NCI-H524 treated with DMSO at 0.1 percent for 48 hours (cell line): Measurements from ENCODE around the gene ADGRA1.
"Not testable (repeated sequence)": the region's sequence is repeated elsewhere in the genome, so short reads cannot be mapped to it uniquely, and the experiment has no call there.

Experiments used
- DNase-seq: peaks from one replicate; lab custom pipeline; 2025; lab: John Stamatoyannopoulos, UW

The ADGRA1 gene

DNA sequence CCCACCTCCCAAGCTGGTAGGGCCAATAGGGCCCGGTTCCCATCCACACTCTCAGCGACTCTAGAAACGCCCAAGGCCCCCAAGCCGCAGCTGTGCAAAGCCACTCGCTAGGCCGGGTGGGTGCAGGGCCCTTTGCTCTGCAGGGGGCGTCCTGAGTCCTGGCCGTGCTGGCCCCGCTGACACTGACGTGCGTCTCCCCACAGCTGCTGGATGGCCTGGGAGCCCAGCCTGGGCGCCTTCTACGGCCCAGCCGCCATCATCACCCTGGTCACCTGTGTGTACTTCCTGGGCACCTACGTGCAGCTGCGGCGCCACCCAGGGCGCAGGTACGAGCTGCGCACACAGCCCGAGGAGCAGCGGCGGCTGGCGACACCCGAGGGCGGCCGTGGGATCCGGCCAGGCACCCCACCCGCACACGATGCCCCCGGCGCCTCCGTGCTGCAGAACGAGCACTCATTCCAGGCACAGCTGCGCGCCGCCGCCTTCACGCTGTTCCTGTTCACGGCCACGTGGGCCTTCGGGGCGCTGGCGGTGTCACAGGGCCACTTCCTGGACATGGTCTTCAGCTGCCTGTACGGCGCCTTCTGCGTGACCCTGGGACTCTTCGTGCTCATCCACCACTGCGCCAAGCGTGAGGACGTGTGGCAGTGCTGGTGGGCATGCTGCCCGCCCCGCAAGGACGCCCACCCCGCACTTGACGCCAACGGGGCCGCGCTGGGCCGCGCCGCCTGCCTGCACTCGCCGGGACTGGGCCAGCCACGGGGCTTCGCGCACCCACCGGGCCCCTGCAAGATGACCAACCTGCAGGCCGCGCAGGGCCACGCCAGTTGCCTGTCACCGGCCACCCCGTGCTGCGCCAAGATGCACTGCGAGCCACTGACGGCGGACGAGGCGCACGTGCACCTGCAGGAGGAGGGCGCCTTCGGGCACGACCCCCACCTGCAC lies 40.7 kb downstream of the ADGRA1 start:
- DNase-seq, result no peak

- no peak for DNase-seq
Observed at GRCh38 chr10:133129071-133129858, 41.5 kb downstream of the ADGRA1 start.

DNA sequence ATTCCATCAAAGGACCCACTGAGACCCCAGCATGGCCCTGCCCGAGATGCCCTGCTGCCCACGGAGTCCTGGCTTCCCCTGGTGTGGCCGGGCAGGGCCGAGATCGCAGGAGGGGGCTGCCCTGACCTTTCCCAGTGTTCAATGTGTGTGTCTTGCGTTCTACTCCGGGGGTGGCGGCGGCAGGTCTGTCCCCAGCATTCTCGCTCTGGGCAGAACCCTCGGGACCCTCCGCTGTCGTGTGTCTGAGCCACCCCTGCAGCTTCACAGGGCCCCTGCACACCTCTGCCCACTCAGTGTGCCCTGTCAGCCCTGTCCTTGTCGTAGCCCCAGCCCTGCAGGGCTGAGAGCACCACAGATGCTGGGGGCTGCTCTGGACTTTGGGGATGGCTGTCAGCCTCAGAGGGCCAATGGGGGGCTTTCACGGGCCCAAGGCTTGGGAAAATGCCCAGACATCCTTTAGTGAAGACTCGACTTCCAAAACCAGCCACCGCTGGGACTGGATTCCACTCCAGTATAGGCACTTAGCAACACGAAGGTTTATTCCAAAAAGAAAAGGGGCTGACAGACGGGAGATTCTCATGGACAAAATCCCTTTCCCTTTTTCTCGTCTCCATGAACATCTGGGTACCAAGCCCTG lies 42.3 kb downstream of the ADGRA1 start:
- DNase-seq, result no peak

GRCh38 chr10:133130602-133131001 lies 42.9 kb downstream of the ADGRA1 start:
- no peak for DNase-seq

DNA sequence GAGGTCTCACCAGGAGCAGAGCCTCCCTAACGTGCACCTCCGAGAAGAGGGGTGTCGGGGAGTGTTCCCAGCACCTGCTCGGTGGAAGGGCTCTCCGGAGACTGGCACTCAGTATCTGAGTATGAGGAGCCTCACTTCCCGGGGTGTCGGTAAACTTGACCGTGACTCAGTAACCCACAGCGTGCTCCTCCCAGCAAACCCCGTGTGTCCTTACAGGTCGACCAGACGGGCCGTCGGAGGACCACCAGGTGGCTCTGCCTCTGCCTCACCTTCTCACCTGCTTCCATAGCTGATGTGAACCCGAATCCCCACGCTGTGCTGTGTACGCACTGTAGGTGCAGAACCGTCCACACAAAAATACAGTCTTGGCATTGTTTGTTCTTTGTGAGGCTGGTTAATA lies 43.3 kb downstream of the ADGRA1 start:
- DNase-seq, result no peak

DNA sequence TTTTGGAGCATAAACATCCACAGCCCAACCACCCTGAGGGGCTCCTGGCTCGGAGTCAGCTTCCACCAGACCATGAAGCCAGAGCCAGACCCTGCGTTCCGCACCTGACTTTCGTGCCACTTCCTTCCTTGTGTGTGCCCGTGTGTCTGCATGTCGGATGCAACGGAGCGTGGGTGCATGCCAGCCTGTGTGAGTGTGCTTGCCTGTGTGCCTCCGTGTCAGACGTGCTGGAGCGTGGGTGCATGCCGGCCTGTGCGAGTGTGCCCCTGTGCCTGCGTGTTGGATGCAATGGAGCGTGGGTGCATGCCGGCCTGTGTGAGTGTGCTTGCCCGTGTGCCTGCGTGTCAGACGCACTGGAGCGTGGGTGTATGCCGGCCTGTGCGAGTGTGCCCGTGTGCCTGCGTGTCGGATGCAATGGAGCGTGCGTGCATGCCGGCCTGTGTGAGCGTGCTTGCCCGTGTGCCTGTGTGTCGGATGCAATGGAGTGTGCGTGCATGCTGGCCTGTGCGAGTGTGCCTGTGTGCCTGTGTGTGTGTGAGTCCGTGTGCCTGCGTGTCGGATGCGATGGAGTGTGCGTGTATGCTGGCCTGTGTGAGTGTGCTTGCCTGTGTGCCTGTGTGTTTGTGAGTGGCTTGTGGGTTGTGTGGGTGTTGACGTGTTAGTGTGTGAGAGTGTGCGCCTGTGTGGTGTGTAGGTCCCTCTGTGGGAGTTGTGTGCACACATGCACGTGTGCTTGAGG lies 44.2 kb downstream of the ADGRA1 start:
- DNase-seq, result no peak

DNA sequence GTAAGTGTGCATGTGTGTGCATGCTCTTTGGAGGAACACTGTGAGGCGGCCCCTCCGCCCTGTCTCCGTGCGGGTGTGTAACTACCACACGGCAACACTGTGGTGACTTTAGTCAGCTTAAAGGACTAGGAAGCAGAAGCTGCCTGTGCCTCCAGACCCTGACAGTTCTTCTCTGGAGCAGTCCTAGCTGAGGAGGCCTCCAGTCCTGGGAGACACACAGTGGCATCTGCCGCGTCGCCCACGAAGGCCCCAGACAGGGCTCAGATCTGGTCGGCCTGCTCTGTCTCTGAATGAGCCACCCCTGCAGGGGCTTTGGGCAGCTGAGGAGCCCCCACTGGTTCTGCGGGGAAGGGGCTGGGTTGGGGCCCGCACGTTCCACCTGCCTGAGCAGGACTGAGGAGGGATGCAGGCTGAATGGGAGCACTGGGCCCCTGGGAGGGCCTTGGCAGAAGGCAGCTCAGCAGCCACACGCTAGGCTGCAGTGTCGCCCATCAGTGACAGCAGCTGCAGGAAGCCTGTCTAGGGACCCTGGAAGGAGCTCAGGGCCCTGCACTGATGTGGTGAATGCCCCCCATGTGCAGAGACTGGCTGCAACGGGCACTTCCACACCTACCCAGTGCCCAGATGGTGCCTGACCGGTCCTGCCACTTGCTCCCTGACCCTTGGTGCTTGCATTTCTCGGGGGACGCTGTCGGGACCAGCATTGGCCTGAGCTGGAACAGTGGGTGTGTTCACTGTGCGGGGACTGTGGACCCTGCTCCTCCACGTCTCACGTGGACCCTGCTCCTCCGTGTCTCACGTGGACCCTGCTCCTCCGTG lies 45.0 kb downstream of the ADGRA1 start:
- DNase-seq, result no peak

DNA sequence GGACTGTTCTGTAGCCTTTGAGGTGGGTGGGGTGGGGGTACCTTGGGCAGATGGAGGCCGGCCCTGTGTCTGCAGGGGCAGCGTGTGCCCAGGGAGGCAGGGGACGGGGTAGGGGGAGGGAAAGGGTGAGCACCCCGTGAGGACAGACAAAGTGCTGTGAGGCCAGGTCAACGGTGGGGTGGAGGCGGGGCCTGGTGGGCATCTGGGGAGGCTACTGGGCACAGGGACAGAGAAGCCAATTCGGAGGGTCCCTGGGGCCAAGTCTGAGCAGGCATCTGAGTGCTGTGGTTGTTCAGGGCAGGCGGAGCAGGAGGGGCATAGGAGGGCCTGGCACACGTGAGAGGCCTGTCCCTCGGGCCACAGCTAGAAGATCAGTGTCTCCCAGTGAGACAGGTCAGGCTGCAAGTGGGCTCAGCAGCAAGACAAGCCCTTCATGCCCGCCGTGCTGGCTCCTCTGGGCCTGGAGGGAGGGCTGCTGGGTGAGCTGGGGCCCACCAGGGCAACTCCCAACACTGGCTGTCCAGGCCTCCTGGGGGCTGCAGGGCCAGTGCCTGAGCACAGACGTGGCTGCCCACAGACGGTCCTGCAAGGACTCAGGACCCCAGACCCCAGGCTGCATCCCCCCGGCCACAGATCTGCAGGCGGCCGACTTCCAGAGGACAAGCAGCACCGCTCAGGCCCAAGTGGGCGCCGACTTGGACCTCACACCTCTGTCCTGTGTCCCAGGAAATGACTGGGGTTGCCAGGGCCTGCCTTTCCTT lies 45.9 kb downstream of the ADGRA1 start:
- DNase-seq, result no peak

DNA sequence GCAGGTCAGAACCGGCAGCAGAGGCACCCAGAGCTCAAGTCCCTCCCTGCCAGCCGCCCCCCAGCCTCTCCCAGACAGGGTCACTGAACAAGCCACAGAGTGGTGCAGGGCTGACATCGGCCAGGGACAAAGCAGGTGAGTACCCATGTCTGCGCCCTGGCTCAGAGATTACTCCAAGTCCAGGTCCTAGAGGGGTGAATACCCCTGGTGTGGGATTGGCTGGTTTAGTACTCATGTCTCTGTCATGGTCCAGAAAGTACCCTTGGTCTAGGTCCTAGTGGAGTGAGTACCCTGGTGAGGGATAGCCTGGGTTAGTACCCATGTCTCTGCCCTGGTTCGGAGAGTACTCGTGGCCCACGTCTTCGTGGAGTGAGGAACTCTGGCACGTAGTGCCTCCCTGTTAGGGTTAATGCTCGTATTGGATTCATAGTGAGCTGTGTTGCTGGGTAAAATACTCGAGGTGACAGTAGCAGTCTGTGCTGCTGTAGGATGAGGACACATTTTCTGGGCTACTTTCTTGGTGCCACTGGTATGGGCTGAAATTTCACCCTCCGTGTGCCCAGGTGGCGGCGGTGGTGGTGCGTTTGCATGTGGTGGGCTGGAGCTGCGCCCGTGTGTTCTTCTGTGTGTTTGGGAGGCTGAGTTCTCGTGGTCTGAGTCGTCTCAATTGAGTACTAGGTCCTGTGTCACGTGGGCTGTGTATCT lies 46.8 kb downstream of the ADGRA1 start:
- DNase-seq, result no peak

DNA sequence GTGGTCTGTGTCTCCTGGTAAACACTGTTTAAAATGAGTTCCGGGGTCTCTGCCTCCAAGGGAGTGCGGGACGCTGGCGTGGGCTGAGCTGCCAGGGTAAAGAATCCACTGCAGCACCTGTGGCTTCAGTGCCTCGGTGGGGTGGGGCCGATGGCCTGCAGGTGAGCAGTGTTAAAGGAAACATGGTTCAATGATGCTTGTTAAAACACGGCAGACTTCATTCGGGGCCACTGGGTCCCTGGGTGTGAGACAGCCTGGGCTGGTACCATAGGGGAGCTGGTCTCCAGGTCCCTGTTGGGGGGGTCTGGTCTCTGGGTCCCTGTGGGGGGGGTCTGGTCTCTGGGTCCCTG lies 47.4 kb downstream of the ADGRA1 start:
- DNase-seq, result no peak

- not testable (repeated sequence) for DNase-seq
Observed at GRCh38 chr10:133137486-133138145, 49.9 kb downstream of the ADGRA1 start.

- no peak for DNase-seq
Observed at GRCh38 chr10:133139551-133140065, 51.9 kb downstream of the ADGRA1 start.

DNA sequence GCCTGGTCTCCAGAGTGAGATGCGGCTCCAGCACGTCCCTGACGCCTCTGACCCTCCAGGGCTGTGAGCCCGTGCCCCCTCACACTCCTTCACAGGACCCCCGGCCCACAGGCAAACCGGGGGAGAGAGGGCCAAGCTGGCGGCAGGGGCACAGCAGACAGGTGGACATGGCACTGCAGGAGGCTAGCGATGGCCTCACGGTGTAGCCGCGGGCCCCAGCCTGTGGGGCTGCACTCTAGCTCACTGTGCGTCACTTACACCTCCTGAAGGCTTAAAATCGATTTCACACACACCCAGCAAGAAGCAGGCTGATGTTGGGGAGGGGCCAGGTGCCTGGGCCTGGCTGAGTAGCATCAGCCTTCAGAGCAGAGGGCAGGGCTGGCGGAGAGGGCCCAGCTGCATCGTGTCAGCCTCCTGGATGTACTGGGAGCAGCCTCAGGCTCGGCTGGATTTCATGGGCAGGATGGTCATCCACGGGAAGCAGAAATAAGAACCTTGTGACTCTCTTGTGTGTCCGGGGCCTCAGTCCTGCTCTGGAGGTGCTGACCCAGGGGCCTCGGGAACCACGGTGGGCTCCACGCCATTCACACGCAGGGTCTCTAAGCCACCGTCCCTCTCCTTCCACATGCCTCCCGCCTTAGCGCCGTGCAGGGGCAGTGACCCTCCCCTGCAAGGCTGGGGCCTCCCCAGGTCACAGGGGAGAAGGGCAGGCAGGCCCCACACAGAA lies 52.9 kb downstream of the ADGRA1 start:
- DNase-seq, result no peak

- DNase-seq, result no peak
Observed at GRCh38 chr10:133141144-133141957, 53.6 kb downstream of the ADGRA1 start.

GRCh38 chr10:133141958-133142340 lies 54.2 kb downstream of the ADGRA1 start:
- DNase-seq, result no peak

DNA sequence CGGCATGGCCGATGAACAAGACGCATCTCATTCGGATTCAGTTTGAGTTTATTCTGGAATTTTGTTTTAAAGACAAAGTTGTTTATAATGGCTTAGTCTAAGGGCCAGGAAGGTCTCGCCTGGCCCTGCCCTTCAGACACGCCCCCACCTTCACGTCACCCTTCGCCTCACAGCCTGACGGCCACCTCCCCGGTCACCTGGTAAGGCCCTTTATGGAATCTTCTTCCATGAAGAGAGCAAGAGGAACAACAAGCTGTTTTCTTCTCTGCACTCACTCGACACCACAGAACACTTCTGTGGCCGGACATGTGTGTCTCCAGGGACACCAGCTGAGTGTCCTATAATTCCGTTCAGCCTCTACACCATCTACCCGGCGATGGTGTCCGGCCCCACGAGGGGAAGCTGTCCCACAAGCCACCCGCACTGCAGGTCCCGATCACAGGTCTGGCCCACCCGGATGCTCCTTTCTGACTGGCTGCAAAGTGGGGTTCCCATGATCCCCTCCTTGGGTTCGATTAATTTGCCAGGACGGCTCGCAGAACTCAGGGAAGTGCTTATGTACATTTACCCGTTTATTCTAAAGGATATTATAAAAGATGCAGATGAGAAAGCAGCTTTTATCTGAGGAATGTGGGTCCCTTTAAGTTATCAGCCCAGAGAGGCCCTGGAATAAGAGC lies 54.9 kb downstream of the ADGRA1 start:
- no peak for DNase-seq

- DNase-seq, result no peak
Observed at GRCh38 chr10:133143200-133143533, 55.4 kb downstream of the ADGRA1 start.
